Fibroblast of peridontal ligament (primary cell): ENCODE measurements around the gene MAP7D2.
A peak's percentile ranks its signal among the peaks of the same experiment; 100 is the strongest.

Experiments
- DNase-seq: peaks from one replicate; pipeline ENCODE4 v3.0.0-alpha.2; 2010; ENCODE audit errors: extremely low read depth

MAP7D2 gene

GRCh38 chrX:20112022-20112774 lies 4.5 kb downstream of the MAP7D2 start:
- DNase-seq, result no peak

- no peak for DNase-seq
These were observed 5.4 kb downstream of the MAP7D2 start for GRCh38 chrX:20111271-20111670.

GRCh38 chrX:20101934-20102581 lies 14.6 kb downstream of the MAP7D2 start:
- no peak for DNase-seq

- no peak for DNase-seq
These were observed 25.2 kb downstream of the MAP7D2 start for GRCh38 chrX:20091499-20091898.

GRCh38 chrX:20089845-20090244 lies 26.9 kb downstream of the MAP7D2 start:
- DNase-seq, result no peak

- no peak for DNase-seq
These were observed 36.4 kb downstream of the MAP7D2 start for GRCh38 chrX:20080277-20080676.

GRCh38 chrX:20071511-20072079 lies 45.1 kb downstream of the MAP7D2 start:
- no peak for DNase-seq

GRCh38 chrX:20067709-20068561 lies 48.8 kb downstream of the MAP7D2 start:
- peak; percentile 82 for DNase-seq

- peak; percentile 63 for DNase-seq
These were observed 49.6 kb downstream of the MAP7D2 start for GRCh38 chrX:20066968-20067708.

- DNase-seq, result peak; percentile 2
These were observed 52.9 kb downstream of the MAP7D2 start for GRCh38 chrX:20063716-20064351.

GRCh38 chrX:20063153-20063552 lies 53.6 kb downstream of the MAP7D2 start:
- no peak for DNase-seq

GRCh38 chrX:20061855-20062254 lies 54.9 kb downstream of the MAP7D2 start:
- peak; percentile 67 for DNase-seq

- no peak for DNase-seq
These were observed 55.6 kb downstream of the MAP7D2 start for GRCh38 chrX:20060961-20061748.

- DNase-seq, result no peak
These were observed 57.1 kb downstream of the MAP7D2 start for GRCh38 chrX:20059467-20060128.

GRCh38 chrX:20057479-20057878 lies 59.2 kb downstream of the MAP7D2 start:
- DNase-seq, result no peak

GRCh38 chrX:20056704-20057103 lies 60.0 kb downstream of the MAP7D2 start:
- no peak for DNase-seq

- no peak for DNase-seq
These were observed 63.2 kb downstream of the MAP7D2 start for GRCh38 chrX:20053537-20053936.

- no peak for DNase-seq
These were observed 69.8 kb downstream of the MAP7D2 start for GRCh38 chrX:20046864-20047263.

- no peak for DNase-seq
These were observed 70.5 kb downstream of the MAP7D2 start for GRCh38 chrX:20046223-20046622.

- DNase-seq, result peak; percentile 5
These were observed 74.5 kb downstream of the MAP7D2 start for GRCh38 chrX:20042221-20042620.
